GM19099 (cell line): ENCODE results near the gene SH3RF1.

Experiments
- POLR2A ChIP-seq: IDR thresholded peaks from 3 replicates; pipeline ENCODE4 v1.6.1; 2011; ENCODE audit warnings: low read depth; ENCODE audit not compliant: insufficient read length; ENCODE audit errors: extremely low read depth

SH3RF1 gene

GRCh38 chr4:169286562-169287301 lies 16.0 kb upstream of the SH3RF1 start:
- no peak for TF ChIP-seq POLR2A

DNA sequence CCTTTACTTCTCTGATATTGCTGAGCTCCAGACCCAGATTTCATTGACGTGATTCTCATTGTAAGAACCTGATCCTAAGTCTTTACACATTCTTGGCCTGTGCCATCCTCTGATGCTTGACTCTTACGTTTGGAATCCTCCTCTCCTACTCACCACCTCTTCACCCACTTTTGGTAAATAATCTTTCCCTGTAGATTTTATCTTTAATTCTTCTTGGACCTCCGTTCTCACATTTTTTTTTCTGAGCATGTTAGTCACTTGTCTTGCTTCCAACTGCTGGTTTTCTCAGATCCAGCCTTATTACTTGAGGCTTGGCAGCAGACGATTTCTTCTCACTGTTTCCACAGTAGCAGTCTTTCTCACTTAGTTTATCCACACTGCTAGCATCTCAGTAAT lies 12.4 kb upstream of the SH3RF1 start:
- no peak for TF ChIP-seq POLR2A

- TF ChIP-seq POLR2A = no peak
Observed at GRCh38 chr4:169282429-169283113, 11.8 kb upstream of the SH3RF1 start.

DNA sequence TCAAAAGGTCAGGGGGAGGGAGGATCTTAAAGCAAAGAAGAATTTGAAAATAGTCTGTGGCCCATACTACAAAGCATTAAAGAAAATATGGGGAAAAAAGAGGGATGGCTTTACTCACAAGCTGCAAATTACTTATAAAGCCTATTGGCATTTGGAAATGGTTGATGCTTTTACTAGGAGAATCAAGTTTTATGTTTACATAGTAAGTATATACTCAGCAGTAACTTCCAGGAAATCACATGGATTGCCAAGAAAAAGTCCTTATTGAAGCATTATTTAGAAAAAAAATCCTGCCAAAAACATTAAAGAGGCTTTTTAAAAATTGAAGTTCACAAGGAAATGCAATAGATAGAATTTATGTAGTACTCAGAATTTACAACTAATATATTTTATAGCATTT lies 8.4 kb upstream of the SH3RF1 start:
- TF ChIP-seq POLR2A = no peak

DNA sequence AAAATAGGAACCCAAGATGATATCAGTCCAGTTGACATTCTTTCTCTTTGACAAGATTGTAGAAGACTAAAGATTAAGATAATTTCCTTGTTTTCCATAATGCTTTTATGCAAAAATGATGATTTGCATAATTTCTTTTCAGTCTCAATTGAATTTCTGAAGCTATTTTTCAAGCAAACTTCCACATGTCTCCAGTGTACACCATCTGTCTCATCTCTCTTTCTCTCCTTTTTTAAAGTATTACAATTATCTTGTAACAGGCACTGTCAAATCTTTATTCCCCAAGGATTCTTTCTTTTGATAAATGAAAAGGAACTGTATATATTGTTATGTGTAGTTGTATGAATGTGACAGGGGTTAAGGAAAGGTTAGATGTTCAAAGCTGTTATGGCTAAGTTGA lies 7.9 kb upstream of the SH3RF1 start:
- no peak for TF ChIP-seq POLR2A

DNA sequence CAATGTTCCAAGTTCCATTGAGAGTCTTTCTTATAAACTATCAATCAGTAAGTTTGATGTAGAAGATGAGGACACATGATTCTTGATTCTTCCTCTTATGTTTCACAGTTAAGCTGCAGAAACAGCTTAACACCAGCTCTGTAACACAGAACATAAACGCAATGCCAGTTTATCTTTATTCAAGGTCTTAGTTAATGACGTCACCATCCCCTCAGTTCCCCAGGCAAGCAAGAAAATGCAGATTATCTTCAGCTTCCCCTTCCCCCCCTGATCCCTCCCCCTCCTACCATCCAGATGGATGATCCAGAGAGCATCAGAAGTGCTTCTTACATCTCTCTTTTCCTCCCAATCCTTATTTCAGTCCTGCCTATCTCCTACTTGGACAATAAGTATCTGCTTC lies 4.4 kb upstream of the SH3RF1 start:
- no peak for TF ChIP-seq POLR2A

- no peak for TF ChIP-seq POLR2A
Observed at GRCh38 chr4:169274033-169274432, 3.3 kb upstream of the SH3RF1 start.

DNA sequence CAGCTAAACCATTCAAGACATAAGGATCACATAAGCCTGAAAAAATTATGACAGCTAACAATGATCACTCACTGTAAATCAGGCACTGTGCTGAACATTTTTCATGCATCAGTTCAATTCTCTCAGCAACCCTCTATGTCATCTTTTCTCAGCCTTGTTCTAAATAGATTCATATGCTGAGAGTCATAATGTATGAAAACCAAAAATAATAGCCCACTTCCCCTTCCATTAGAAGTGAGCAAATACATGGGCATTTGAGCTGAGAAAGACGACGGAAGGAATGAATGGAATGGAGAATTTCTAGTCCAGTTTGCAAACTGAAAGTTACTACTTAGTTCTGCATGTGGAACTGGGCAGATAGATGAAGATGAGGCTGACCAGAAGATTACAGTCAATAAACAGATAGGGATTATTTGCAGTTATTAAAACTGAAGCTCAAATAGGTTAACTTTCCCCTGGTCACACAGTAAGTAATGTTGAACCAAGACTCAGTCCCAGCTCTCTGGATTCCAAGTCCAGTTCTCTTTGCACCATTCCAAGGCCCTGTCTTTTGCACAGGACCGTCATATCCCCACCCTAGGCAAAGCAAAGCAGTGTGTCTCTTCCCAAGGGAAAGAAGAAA lies 1.6 kb upstream of the SH3RF1 start:
- no peak for TF ChIP-seq POLR2A

- no peak for TF ChIP-seq POLR2A
Observed at GRCh38 chr4:169271692-169272007, 894 bp upstream of the SH3RF1 start.

DNA sequence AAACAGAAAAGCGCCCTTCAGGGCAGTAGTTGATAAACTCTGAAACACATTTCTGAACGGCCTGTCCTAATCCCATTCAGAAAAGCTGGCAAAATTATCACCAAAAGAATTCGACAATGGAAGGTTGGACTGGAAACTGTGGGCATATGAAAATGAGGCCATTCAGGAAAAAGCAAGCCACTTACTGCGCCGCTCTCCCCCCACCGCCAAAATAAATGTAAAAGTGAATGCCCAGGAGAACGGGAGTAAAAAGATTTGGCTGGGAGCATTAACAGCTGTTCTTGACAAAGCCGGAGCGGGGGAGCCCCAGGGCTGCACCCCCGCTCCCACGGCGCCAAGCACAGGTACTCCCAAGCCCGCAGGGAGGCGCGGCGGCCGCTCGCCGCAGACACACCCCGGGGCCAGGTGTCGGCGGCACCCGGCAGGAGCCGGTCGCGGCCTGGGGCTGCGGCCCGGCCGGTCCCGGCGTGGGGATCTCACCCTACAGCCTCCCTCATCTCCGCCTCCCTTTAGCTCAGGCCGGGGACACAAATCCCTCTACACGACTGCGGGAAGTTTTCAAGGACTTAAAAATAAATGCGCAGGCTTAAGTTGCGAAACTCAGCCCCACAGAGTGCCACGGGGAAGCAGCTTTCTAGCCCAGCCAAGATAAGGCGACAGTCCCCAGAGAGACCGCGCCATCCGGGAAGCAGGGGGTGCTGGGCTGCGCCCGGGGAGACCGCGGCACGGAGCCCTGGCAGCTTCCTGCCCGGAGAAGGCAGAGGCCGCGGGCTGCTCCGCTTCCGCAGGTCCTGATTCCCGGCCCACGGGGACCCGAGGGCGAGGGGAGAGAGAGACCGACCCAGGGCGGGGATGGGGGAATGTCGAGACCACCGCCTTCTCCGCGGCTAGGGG lies 593 bp downstream of the SH3RF1 start:
- no peak for TF ChIP-seq POLR2A

GRCh38 chr4:169268951-169269760 lies 1.6 kb downstream of the SH3RF1 start:
- TF ChIP-seq POLR2A = no peak

- TF ChIP-seq POLR2A = no peak
Observed at GRCh38 chr4:169267070-169267469, 3.7 kb downstream of the SH3RF1 start.

DNA sequence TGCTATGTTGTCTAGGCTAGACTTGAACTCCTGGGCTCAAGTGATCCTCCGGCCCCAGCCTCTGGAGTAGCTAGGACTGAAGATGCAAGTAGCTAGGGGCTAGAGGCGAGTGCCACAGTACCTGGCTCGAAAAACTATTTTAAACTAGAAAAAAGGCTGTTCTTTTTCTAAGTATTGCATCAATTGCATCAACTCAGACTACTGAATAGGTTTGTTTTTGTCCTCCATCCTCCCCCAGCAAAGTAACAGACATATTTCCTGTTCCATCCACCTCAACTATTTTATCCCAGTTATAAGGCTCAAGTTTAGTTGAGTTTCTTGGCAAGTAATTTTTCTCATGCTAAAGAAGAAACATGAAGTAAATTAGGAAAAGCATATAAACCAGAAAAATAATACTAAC lies 4.1 kb downstream of the SH3RF1 start:
- no peak for TF ChIP-seq POLR2A

- no peak for TF ChIP-seq POLR2A
Observed at GRCh38 chr4:169266081-169266480, 4.7 kb downstream of the SH3RF1 start.
